ENCODE measurements around the gene AGFG2.

GRCh38 chr7:100568896-100569844 is 30.2 kb downstream of the AGFG2 start:
- TF ChIP-seq CTCF (conservative IDR thresholded peaks at IDR 0.05), result no peak
- no peak for TF ChIP-seq EZH2 (IDR thresholded peaks at IDR 0.05; ENCODE audit: low read depth)
